H7 (cell line): ENCODE measurements around the gene HSPG2. TPM values are rescaled to one million over a fixed set of nuclear protein-coding genes. Genes with fewer than 3 reads are reported as not detected.
"Not testable (repeated sequence)": the region's sequence is repeated elsewhere in the genome, so short reads cannot be mapped to it uniquely, and the experiment has no call there.

Experiments
- DNase-seq: peaks from one replicate; pipeline ENCODE4 v3.0.0; 2012
- H3K27me3 ChIP-seq: 2 replicates; pipeline ENCODE4 v1.6.0; 2011; ENCODE audit warnings: mild to moderate bottlenecking, low read length; ENCODE audit not compliant: control insufficient read depth, insufficient read depth
- H3K36me3 ChIP-seq: replicated peaks from 2 replicates; pipeline ENCODE4 v1.5.1; 2011; ENCODE audit warnings: low read length; ENCODE audit not compliant: control insufficient read depth, insufficient read depth
- H3K4me3 ChIP-seq: 2 replicates; pipeline ENCODE4 v1.5.1; 2011; ENCODE audit warnings: low read depth, mild to moderate bottlenecking, control low read depth, low read length, moderate library complexity; ENCODE audit not compliant: insufficient read depth
- total RNA-seq: library from RNA; depleted of rRNA; stranded (reverse); fragments of >200 nt; shearing (Covaris generic); gene quantifications from 2 replicates; pipeline ENCODE4 v1.2.3, GENCODE V29; 2014

The HSPG2 gene
- total RNA-seq, 1 experiment from 2014 or later = 49.2 TPM

DNA sequence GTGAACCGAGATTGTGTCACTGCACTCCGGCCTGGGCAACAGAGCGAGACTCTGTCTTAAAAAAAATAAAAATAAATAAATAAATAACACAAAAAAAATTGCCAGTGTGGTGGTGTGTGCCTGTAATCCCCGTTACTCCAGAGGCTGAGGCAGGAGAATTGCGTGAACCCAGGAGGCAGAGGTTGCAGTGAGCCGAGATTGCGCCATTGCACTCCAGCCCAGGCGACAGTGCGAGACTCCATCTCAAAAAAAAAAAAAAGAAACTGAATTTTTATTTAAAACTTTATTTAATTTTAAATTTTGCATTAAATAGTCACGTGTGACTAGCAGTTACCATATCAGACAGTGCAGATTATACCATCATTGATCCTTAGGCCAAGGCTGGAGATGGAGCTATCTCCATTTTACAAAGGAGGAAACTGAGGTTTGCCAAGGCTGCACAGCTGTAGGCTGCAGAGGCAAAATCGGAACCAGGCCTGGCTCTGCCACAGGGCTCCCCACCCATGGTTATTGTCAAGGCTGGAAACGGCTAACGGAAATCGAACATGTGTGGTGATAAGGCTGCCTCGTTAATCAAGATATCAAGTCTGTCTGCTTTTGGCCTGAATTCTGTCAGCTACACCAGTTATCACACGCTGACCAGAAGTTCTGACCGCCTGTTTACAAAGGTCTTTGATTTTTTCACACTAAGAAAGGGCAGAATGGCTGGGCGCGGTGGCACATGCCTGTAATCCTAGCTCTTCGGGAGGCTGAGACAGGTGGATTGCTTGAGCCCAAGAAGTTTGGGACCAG, 20.5 kb downstream of the HSPG2 start:
- DNase-seq = peak; percentile 20
- H3K4me3 ChIP-seq = no peak overlapping the region
- 0 out of 2 replicates have a peak, but pooled peaks cover 1% of the 10 kb centered on the region for H3K36me3 ChIP-seq
- H3K27me3 ChIP-seq = no peaks in the 10 kb centered on the region

DNA sequence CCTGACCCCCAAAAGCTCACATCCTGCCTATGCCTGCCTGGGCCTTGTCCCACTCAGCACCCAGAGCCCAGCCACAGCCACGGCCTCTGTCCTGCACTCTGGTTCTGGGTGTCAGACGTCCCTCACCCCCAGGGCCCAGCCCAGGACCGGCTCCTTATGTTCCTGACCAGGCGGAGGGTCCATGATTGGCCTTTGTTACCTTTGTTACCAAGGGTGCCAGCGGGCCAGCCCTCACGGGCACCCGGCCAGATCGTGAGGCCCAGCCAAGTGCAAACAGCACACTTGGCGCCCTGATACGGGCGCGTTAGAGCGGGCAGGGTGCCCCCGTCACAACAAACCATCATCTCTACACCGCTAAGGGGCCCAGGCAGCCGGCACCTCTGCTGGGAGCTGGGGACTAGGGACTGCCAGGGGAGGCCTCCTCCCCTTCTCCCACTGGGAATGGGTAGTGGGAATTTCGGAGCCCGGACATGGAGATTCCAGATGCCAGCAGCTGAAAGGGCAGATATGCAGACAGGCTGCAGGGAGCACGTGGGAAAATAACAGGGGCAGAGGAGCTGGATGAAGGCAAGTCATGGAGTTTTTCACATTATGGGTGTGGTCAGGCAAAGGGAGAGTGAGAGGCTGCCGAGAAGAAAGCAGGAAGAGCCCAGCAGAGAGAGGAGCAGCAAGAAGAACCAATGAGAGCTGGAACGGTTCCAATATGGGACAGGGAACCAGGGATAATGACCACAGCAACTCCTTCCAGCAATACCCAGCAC, 22.1 kb downstream of the HSPG2 start:
- Histone ChIP-seq H3K4me3 (no peak overlapping the region), H3K27me3 (no peaks in the 10 kb centered on the region), H3K36me3 (0 out of 2 replicates have a peak, but pooled peaks cover 1% of the 10 kb centered on the region)
- DNase-seq = no peak

DNA sequence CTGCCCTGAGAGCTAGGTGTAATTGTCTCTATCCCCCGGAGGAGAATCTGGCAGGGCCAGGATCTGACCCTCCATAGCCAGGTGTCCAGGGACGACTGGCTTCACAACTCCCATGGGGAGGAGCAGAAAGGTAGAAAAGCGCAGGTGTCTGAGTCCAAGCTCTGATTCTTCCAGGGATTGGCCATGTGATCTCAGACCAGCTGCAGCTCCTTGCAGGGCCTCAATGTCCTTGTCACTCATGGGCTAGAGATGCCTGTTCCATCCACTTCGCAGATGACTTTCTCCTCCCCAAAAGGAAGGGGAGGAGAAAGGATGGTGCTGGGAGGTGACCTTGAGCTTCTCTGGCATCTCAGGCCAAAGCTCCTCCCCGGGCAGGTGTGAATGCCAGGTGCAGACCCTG, 22.7 kb downstream of the HSPG2 start:
- Histone ChIP-seq H3K36me3 (0 out of 2 replicates have a peak, but pooled peaks cover 1% of the 10 kb centered on the region), H3K4me3 (no peak overlapping the region), H3K27me3 (no peaks in the 10 kb centered on the region)
- no peak for DNase-seq

GRCh38 chr1:21913763-21914162, 23.3 kb downstream of the HSPG2 start:
- DNase-seq = no peak
- H3K36me3 ChIP-seq = 0 out of 2 replicates have a peak, but pooled peaks cover 1% of the 10 kb centered on the region
- H3K27me3 ChIP-seq = no peaks in the 10 kb centered on the region
- H3K4me3 ChIP-seq = no peak overlapping the region

- peak; percentile 75 for DNase-seq
- Histone ChIP-seq H3K36me3 (0 out of 2 replicates have a peak, but pooled peaks cover 1% of the 10 kb centered on the region), H3K4me3 (no peak overlapping the region), H3K27me3 (no peaks in the 10 kb centered on the region)
Observed at GRCh38 chr1:21913258-21913657, 23.9 kb downstream of the HSPG2 start.

- H3K36me3 ChIP-seq = 0 out of 2 replicates have a peak, but pooled peaks cover 1% of the 10 kb centered on the region
- H3K27me3 ChIP-seq = no peaks in the 10 kb centered on the region
- DNase-seq = no peak
- no peak overlapping the region for H3K4me3 ChIP-seq
Observed at GRCh38 chr1:21912038-21912758, 24.9 kb downstream of the HSPG2 start.

- H3K36me3 ChIP-seq = 0 out of 2 replicates have a peak, but pooled peaks cover 1% of the 10 kb centered on the region
- DNase-seq = peak; percentile 80
- H3K27me3 ChIP-seq = no peaks in the 10 kb centered on the region
- no peak overlapping the region for H3K4me3 ChIP-seq
Observed at GRCh38 chr1:21911205-21912001, 25.7 kb downstream of the HSPG2 start.

GRCh38 chr1:21910558-21911204, 26.4 kb downstream of the HSPG2 start:
- no peak for DNase-seq
- 0 out of 2 replicates have a peak, but pooled peaks cover 1% of the 10 kb centered on the region for H3K36me3 ChIP-seq
- no peaks in the 10 kb centered on the region for H3K27me3 ChIP-seq
- no peak overlapping the region for H3K4me3 ChIP-seq

GRCh38 chr1:21909787-21910503, 27.2 kb downstream of the HSPG2 start:
- DNase-seq = peak; percentile 82

GRCh38 chr1:21909286-21909759, 27.8 kb downstream of the HSPG2 start:
- no peaks in the 10 kb centered on the region for H3K27me3 ChIP-seq
- no peak overlapping the region for H3K4me3 ChIP-seq
- H3K36me3 ChIP-seq = no peaks in the 10 kb centered on the region
- no peak for DNase-seq

More at GRCh38 chr1:21909787-21910503, 27.2 kb downstream of the HSPG2 start:
- Histone ChIP-seq H3K4me3 (no peak overlapping the region), H3K27me3 (no peaks in the 10 kb centered on the region), H3K36me3 (no peaks in the 10 kb centered on the region)

DNA sequence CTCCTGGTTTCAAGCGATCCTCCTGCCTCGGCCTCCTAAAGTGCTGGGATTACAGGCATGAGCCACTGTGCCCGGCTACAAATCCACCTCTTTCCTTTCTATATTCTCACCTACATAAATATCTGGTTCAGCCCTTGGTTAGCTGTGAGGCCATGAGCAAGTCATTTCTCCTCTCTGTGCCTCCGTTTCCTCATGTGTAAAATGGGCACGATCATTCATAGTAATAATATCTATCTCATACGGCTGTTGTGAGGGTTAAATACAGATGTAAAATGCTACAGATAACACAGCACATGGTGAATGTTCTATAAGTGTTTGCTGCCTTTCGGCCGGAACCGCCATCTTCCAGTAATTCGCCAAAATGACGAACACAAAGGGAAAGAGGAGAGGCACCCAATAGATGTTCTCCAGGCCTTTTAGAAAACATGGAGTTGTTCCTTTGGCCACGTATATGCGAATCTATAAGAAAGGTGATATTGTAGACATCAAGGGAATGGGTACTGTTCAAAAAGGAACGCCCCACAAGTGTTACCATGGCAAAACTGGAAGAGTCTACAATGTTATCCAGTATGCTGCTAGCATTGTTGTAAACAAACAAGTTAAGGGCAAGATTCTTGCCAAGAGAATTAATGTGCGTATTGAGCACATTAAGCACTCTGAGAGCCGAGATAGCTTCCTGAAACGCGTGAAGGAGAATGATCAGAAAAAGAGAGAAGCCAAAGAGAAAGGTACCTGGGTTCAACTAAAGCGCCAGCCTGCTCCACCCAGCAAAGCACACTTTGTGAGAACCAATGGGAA, 29.2 kb downstream of the HSPG2 start:
- H3K36me3 ChIP-seq, DNase-seq, H3K27me3 ChIP-seq, H3K4me3 ChIP-seq: not testable (repeated sequence)

- H3K27me3 ChIP-seq = no peaks in the 10 kb centered on the region
- H3K36me3 ChIP-seq = no peaks in the 10 kb centered on the region
- H3K4me3 ChIP-seq = no peak overlapping the region
- no peak for DNase-seq
Observed at GRCh38 chr1:21907079-21907418, 30.1 kb downstream of the HSPG2 start.
